H1 (cell line): Measurements from ENCODE around the gene KATNAL1. TPM values are rescaled to one million over a fixed set of nuclear protein-coding genes. Genes with fewer than 3 reads are reported as not detected.

Experiments
- BCL11A ChIP-seq, 2 experiments: IDR thresholded peaks; one replicate each; pipeline ENCODE4 v1.6.1; 2011; ENCODE audit warnings: low read depth in 2 of 2, low read length in 2 of 2, mild to moderate bottlenecking in 2 of 2
- polyA plus RNA-seq, 7 experiments: library from polyadenylated mRNA; depleted of rRNA in 3 of 7; stranded (reverse) in 5 of 7; unstranded in 2 of 7; fragments of >200 nt in 5 of 7; fragments of 200-250 nt in 2 of 7; gene quantifications; 1 replicate in 5 of 7; 2 replicates in 1 of 7; 4 replicates in 1 of 7; pipeline versions ENCODE4 v1.2.1 to v1.2.3, GENCODE V29; 2011 to 2013; ENCODE audit warnings: missing spikeins in 2 of 7, mixed read lengths in 2 of 7
- total RNA-seq: library from RNA; stranded (reverse); fragmentation: NEBNext Ultra II Directional; extraction: Animal tissue kit (Norgen Biotek cat#: 25700); gene quantifications from 2 replicates; pipeline ENCODE4 v1.2.1, GENCODE V29; 2021
- TF ChIP-seq, protein P1 (sequence below): fragments of 300-600 bp; sonication (generic); IDR thresholded peaks from 2 replicates; pipeline ENCODE4 v1.7.1; 2012; ENCODE audit warnings: low read length, moderate library complexity, mild to moderate bottlenecking, inconsistent platforms; ENCODE audit not compliant: insufficient replicate concordance

The KATNAL1 gene
- total and polyA plus RNA-seq, 2 of the 8 experiments (the other 6 are each of a cell fraction or from before 2014, with no cell fraction given), result 4.0 to 13.2 TPM

GRCh38 chr13:30355839-30356238, 48.5 kb upstream of the KATNAL1 start (continued):
- TF ChIP-seq, protein P1, sequence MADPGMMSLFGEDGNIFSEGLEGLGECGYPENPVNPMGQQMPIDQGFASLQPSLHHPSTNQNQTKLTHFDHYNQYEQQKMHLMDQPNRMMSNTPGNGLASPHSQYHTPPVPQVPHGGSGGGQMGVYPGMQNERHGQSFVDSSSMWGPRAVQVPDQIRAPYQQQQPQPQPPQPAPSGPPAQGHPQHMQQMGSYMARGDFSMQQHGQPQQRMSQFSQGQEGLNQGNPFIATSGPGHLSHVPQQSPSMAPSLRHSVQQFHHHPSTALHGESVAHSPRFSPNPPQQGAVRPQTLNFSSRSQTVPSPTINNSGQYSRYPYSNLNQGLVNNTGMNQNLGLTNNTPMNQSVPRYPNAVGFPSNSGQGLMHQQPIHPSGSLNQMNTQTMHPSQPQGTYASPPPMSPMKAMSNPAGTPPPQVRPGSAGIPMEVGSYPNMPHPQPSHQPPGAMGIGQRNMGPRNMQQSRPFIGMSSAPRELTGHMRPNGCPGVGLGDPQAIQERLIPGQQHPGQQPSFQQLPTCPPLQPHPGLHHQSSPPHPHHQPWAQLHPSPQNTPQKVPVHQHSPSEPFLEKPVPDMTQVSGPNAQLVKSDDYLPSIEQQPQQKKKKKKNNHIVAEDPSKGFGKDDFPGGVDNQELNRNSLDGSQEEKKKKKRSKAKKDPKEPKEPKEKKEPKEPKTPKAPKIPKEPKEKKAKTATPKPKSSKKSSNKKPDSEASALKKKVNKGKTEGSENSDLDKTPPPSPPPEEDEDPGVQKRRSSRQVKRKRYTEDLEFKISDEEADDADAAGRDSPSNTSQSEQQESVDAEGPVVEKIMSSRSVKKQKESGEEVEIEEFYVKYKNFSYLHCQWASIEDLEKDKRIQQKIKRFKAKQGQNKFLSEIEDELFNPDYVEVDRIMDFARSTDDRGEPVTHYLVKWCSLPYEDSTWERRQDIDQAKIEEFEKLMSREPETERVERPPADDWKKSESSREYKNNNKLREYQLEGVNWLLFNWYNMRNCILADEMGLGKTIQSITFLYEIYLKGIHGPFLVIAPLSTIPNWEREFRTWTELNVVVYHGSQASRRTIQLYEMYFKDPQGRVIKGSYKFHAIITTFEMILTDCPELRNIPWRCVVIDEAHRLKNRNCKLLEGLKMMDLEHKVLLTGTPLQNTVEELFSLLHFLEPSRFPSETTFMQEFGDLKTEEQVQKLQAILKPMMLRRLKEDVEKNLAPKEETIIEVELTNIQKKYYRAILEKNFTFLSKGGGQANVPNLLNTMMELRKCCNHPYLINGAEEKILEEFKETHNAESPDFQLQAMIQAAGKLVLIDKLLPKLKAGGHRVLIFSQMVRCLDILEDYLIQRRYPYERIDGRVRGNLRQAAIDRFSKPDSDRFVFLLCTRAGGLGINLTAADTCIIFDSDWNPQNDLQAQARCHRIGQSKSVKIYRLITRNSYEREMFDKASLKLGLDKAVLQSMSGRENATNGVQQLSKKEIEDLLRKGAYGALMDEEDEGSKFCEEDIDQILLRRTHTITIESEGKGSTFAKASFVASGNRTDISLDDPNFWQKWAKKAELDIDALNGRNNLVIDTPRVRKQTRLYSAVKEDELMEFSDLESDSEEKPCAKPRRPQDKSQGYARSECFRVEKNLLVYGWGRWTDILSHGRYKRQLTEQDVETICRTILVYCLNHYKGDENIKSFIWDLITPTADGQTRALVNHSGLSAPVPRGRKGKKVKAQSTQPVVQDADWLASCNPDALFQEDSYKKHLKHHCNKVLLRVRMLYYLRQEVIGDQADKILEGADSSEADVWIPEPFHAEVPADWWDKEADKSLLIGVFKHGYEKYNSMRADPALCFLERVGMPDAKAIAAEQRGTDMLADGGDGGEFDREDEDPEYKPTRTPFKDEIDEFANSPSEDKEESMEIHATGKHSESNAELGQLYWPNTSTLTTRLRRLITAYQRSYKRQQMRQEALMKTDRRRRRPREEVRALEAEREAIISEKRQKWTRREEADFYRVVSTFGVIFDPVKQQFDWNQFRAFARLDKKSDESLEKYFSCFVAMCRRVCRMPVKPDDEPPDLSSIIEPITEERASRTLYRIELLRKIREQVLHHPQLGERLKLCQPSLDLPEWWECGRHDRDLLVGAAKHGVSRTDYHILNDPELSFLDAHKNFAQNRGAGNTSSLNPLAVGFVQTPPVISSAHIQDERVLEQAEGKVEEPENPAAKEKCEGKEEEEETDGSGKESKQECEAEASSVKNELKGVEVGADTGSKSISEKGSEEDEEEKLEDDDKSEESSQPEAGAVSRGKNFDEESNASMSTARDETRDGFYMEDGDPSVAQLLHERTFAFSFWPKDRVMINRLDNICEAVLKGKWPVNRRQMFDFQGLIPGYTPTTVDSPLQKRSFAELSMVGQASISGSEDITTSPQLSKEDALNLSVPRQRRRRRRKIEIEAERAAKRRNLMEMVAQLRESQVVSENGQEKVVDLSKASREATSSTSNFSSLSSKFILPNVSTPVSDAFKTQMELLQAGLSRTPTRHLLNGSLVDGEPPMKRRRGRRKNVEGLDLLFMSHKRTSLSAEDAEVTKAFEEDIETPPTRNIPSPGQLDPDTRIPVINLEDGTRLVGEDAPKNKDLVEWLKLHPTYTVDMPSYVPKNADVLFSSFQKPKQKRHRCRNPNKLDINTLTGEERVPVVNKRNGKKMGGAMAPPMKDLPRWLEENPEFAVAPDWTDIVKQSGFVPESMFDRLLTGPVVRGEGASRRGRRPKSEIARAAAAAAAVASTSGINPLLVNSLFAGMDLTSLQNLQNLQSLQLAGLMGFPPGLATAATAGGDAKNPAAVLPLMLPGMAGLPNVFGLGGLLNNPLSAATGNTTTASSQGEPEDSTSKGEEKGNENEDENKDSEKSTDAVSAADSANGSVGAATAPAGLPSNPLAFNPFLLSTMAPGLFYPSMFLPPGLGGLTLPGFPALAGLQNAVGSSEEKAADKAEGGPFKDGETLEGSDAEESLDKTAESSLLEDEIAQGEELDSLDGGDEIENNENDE, result no peak
- no peak for TF ChIP-seq BCL11A (IDR thresholded peaks at IDR 0.05; ENCODE audit: low read depth in 2 of 2, low read length in 2 of 2)
